ENCODE measurements around the gene SH3BGRL3.
A peak's percentile ranks its signal among the peaks of the same experiment; 100 is the strongest.
"Not testable (repeated sequence)": the region's sequence is repeated elsewhere in the genome, so short reads cannot be mapped to it uniquely, and the experiment has no call there.

The SH3BGRL3 gene

DNA sequence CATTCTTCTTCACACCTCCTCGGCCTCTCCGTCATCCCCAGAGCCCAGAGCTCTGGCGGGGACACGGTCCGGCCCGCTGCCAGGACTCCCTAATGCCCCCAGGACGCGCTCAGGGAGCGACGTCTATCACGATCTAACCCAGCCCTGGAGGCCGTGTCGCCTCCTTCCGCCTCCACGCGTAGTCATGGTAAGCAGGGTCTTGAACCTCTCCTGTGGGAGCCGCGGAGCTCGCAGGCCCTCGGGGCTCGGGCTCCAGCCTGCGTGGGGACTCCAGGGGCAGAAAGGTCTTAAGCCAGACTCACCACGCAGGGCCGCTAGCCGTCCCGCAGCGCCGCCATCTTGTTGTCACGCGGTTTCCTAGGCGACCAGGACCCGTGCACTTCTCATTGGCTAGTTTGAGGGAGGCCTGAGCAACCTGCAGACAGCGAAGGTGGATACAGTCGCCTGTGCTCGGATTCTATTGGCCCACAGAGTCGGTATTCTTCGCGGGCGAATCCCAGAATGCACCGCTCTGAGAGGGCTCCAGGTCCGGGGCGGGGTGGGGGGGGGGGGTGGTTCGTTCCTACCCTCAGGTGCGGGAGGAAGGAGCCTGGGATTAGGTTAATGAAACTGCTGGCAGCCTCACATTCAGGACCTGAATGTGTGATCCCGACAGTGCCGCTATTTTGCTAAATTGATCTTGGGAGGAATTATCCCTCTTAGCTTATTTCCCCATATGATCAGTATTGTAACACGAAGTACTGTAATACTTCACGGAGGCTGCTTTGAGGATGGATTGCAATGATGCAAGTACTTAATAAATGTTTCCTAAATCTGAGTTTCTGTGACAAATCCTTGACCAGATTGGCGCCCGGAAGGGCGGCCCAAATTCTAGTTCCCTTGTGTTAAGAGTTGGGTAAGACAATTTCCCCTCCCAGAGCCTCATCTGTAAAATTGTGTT lies 26.7 kb downstream of the SH3BGRL3 start, which contains the start of gene UBXN11:
Gene UBXN11 (minus strand): TSS at position 347 of the 940 bp plus-strand sequence. CDS start 3,753 bp downstream, outside the sequence.
- TF ChIP-seq, protein P1, sequence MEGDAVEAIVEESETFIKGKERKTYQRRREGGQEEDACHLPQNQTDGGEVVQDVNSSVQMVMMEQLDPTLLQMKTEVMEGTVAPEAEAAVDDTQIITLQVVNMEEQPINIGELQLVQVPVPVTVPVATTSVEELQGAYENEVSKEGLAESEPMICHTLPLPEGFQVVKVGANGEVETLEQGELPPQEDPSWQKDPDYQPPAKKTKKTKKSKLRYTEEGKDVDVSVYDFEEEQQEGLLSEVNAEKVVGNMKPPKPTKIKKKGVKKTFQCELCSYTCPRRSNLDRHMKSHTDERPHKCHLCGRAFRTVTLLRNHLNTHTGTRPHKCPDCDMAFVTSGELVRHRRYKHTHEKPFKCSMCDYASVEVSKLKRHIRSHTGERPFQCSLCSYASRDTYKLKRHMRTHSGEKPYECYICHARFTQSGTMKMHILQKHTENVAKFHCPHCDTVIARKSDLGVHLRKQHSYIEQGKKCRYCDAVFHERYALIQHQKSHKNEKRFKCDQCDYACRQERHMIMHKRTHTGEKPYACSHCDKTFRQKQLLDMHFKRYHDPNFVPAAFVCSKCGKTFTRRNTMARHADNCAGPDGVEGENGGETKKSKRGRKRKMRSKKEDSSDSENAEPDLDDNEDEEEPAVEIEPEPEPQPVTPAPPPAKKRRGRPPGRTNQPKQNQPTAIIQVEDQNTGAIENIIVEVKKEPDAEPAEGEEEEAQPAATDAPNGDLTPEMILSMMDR (IDR thresholded peaks at IDR 0.05; ENCODE audit: control insufficient read depth, insufficient read depth, low read depth, low read length, missing control alignments) = no peak

DNA sequence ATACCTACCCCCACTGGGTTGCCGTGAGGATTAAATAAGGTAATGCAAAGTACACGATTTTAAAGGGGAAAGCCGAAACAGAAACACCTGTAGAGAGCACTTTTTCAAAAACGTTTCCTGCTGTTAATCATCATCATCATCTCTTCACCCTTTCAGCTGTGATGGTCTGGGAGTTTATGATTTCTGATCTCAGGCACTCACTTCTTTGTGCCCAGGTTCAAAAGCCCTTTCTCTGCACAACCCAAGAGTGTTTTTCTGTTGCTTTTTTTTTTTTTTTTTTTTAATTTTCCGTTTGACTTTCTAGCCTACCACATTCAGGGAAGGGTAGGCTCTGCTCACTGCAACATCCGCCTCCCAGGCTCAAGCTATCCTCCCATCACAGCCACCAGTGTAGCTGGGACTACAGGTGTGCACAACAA lies 27.5 kb downstream of the SH3BGRL3 start:
- TF ChIP-seq, protein P1 (IDR thresholded peaks at IDR 0.05; ENCODE audit: control insufficient read depth, insufficient read depth, low read depth, low read length, missing control alignments) = no peak
- DNase-seq (ENCODE audit: low read depth) = no peak
- no peak overlapping the region for H3K4me3 ChIP-seq (ENCODE audit: control insufficient read depth, low read depth, low read length)

More for the DNA sequence above, 26.7 kb downstream of the SH3BGRL3 start, which contains the start of gene UBXN11:
- DNase-seq (ENCODE audit: low read depth) = peak; percentile 69
- H3K4me3 ChIP-seq (ENCODE audit: control insufficient read depth, low read depth, low read length) = peak within 1 kb of the TSS; percentile 85

DNA sequence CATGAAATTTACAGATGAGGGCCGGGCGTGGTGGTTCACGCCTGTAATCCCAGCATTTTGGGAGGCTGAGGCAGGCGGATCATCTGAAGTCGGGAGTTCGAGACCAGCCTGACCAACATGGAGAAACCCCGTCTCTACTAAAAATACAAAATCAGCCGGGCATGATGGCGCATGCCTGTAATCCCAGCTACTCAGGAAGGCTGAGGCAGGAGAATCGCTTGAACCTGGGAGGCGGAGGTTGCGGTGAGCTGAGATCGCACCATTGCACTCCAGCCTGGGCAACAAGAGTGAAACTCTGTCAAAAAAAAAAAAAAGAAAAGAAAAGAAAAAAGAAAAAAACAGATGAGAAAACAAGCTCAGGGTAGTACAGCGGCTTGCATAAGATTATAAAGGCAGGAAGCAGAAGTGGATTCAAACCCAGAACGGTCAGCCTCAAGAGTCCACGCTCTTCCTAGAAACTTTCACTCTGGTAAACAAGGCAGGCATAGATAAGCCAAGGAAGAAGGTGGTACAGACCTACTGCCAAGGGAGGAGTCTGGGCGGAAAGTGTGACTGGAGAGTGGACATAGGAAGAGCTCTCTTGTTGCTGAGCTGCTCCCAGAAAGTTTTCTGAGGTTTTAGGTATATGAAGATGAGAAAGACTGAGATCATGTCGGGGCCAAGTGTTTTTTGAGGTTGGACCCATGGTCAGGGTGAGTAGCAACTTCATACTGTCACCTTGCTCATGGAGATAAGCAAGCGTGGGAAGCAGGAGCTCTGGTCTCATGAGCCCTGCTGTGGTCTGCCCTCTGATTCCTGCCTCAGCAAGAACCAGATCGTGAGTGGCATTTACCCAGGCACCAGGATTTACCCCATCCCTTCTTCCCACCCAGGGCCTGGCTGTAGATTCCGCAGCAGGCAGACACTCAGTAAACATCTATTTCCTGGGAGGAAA lies 28.3 kb downstream of the SH3BGRL3 start:
- H3K4me3 ChIP-seq (ENCODE audit: control insufficient read depth, low read depth, low read length); DNase-seq (ENCODE audit: low read depth): not testable (repeated sequence)

DNA sequence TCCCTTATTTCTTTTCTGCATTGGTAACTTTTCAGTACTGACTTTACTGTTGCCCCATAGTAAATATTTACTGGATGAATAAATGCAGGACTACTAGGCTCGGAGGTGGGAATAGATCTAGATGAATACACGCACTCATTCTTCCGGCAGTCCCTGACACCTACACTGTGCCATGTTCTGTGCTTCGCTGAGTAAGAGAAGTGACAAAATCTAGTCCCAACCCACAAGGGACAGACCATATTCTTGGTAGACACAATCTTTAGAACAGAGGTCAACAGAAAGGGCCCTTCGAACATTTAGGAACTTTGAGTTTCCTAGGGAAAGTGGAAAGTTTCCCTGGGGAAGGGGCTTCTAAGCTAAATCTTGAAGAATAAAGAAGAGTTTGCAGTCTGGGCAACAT lies 34.6 kb downstream of the SH3BGRL3 start:
- no peak for DNase-seq (ENCODE audit: low read depth)
- no peak overlapping the region for H3K4me3 ChIP-seq (ENCODE audit: control insufficient read depth, low read depth, low read length)
- TF ChIP-seq, protein P1 (IDR thresholded peaks at IDR 0.05; ENCODE audit: control insufficient read depth, insufficient read depth, low read depth, low read length, missing control alignments) = no peak

DNA sequence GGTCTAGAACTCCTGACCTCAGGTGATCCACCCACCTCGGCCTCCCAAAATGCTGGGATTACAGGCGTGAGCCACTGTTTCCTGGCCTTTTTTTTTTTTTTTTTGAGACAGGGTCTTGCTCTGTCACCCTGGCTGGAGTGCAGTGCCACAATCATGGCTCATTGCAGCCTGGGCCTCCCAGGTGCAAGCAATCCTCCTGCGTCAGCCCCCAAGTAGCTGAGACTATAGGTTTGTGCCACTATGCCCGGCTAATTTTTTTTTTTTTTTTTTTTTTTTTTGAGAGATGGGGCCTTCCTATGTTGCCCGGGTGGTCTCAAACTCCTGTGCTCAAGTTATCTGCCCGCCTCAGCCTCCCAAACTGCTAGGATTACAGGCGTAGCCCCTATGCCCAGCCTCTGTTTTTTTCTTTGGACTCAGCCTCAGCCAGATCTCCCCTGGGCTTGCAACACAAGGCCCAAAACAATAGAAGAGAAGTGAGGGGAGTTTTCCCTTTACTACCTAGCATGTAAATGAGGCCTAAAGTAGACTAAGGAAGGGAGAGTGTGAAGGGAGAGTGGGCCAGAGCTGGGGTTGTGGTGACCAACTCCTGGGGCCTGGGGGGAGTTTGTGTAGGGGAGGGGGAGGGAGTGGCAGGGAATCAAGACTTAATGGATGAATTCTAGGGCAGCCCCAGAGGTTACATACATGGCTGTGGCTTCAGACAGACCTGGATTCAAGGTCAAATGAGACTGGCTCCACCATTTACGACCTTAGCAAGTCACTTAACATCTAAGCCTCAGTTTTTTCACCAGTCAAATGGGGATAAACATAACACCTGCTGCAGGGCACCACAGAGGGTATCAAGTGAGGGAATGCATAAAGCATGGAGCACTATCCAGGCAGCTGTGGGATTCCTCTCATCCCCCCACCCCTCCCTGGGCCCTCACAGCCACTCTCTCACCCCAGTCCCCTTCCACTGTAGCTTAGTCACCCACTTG lies 36.3 kb downstream of the SH3BGRL3 start:
- no peak for DNase-seq (ENCODE audit: low read depth)
- no peak overlapping the region for H3K4me3 ChIP-seq (ENCODE audit: control insufficient read depth, low read depth, low read length)
- TF ChIP-seq, protein P1 (IDR thresholded peaks at IDR 0.05; ENCODE audit: control insufficient read depth, insufficient read depth, low read depth, low read length, missing control alignments) = no peak

DNA sequence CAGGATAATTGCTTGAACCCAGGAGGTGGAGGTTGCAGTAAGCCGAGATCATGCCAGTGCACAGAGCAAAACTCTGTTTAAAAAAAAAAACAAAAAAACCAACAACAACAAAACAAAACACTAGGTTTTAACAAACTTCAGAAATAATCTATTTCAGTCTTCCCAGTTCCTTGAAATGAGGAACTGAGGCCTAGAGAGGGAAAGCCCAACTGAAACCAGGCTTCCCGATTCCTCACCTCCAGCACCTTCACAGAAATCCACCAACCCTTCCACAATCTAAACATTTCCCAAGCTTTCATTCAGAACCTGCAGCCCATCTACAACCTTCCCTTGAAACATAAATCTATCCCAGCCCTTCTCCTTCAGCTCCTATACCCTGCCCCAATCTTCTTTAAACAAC lies 37.3 kb downstream of the SH3BGRL3 start:
- no peak overlapping the region for H3K4me3 ChIP-seq (ENCODE audit: control insufficient read depth, low read depth, low read length)
- TF ChIP-seq, protein P1 (IDR thresholded peaks at IDR 0.05; ENCODE audit: control insufficient read depth, insufficient read depth, low read depth, low read length, missing control alignments) = no peak
- DNase-seq (ENCODE audit: low read depth) = no peak

Data from AG09309 (cell line).